Caki2 (cell line): ENCODE measurements around the gene SLC4A11. TPM values are rescaled to one million over a fixed set of nuclear protein-coding genes. Genes with fewer than 3 reads are reported as not detected.

Source experiments
- DNase-seq: peaks from one replicate; pipeline ENCODE4 v3.0.0-alpha.2; 2015; ENCODE audit warnings: low read depth
- in situ Hi-C: cut with HindIII; loops from 2 replicates; pipeline ENCODE4 v1.10.0; 2016; ENCODE audit warnings: low sequenced_read_pairs, low pct_unique_long_range_greater_than_20kb, mixed read lengths
- total RNA-seq: library from RNA; depleted of rRNA; stranded (reverse); fragments of >200 nt; shearing (Covaris generic); gene quantifications from 2 replicates; pipeline ENCODE4 v1.2.3, GENCODE V29; 2014; ENCODE audit warnings: low replicate concordance

The SLC4A11 gene
- total RNA-seq, 1 experiment from 2014 or later, result 0.17 TPM

DNA sequence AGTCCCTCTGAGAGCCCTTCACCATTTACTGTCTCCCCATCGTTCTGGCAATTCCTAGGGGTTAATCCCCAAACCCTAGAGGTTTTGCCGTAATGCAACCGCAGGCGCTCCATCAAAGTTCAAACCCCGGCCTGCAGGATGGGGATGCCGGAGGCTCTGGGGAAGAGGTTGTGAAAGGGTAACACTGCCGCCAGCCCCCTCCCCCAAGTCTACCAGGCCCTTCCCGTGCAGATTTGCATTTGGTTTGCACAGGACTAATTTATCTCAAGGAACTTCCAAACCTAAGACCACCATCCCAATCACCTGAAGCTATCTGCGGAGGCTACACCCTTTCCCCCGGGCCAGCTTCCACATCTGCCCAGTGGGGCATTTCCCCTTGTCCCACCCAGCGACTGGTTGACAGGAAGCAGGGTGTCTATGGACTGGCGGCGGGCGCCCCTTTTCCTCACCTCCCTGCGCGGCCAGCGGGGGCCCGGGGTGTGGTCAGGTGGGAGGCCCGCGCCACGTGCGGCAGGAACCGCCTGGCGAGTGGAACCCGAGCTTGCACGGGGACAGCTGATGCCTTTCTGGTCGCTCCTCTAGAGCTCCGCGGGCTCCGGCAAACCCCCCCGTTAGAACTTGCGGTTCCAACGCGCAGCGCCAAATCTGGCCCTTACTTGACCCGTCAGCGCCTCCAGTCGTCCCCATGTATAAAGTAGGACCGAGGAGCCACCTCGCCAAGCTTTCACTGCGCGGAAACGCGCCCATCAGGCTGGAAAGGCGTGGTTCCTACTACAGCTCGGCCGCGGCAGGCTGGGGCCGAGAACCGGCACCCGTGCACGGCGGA, 9.4 kb upstream of the SLC4A11 start:
- DNase-seq, result no peak
- in situ Hi-C loops, result no loop called here

DNA sequence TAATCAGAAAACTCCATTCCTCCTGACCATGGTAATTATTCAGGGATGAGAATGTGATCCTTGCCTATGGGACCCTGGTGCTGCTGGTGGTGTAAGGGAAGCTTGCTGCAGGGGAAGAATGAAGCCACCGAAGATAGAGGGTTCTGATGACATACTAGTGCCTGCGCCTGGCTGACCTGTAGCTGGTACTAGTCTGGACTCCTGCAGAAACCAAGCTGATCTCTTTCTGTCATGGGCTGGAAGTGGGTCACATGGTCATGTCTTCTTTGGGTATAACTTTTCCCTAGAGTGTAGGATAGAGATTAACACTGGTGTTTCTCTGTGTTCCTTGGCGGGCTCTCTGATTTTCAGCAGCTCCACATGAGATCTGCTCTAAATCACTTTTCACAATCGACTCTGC, 8.6 kb upstream of the SLC4A11 start:
- DNase-seq, result no peak
- in situ Hi-C loops, result no loop called here

DNA sequence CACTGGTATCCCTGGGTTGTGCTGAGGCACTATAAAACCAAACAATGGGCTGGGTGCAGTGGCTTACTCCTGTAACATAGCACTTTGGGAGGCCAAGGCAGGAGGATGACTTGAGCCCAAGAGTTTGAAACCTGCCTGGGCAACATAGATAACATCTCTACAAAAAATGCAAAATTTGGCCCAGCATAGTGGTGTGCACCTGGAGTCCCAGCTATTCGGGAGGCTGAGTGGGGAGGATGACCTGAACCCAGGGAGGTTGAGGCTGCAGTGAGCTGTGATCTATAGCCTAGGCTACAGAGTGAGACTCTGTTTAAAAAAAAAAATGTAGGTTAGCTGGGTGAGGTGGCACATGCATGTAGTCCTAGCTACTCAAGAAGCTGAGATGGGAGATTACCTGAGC, 7.7 kb upstream of the SLC4A11 start:
- no peak for DNase-seq
- in situ Hi-C loops, result no loop called here

DNA sequence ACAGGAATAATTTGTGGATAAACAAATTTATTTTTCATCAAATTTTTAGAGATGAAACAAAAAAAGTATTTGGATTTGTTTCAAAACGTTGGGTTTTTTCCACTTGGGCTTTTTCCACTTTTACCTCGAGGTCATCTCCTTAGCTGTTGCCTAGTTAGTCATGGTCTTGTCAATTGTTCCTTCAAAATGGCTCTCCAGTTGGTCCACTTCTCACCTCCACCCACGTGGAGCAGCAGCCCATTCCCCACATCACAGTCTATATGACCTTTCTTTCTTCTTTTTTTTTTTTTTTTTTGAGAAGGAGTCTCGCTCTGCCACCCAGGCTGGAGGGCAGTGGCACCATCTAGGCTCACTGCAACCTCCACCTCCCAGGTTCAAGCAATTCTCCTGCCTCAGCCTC, 6.7 kb upstream of the SLC4A11 start:
- in situ Hi-C loops, result no loop called here
- DNase-seq, result no peak

DNA sequence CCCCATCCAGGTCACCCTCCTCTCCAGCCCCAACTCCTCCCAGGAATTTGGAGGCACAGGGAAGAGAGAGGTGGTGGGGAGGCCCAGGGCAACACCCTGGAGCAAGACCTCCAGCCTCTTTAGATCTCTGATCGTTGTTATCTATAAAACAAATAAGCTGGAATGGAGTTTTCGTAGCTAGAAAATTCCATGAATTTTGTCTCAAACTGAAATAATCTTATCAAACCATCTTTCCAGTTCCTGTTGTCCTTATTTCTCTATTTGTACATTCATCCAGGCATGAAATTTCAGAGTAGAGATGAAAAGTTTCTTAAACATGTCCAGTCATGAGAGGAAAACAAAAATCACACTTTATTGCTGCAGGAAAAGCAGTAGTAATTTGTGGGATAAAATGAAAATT, 6.2 kb upstream of the SLC4A11 start:
- in situ Hi-C loops, result no loop called here
- no peak for DNase-seq

DNA sequence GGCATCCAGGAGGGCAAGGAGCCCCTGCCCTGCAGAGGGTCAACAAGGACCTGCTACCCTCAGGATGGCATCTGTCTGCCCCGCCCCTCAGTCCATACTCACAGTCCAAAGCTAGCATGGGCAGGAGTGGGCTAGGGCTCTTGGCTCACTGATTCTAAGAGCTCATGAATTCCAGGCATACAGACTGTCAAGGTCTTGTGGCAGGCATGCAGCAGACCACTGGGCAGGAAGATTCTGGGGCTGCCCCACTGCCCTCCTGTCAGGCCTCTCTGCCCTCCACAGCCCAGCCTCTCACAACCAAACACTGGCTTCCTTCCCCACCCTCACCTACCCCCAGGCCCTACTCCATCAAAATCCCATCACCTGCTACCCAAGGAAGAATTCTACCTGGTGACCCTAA, 5.6 kb upstream of the SLC4A11 start:
- DNase-seq, result no peak
- in situ Hi-C loops, result no loop called here

DNA sequence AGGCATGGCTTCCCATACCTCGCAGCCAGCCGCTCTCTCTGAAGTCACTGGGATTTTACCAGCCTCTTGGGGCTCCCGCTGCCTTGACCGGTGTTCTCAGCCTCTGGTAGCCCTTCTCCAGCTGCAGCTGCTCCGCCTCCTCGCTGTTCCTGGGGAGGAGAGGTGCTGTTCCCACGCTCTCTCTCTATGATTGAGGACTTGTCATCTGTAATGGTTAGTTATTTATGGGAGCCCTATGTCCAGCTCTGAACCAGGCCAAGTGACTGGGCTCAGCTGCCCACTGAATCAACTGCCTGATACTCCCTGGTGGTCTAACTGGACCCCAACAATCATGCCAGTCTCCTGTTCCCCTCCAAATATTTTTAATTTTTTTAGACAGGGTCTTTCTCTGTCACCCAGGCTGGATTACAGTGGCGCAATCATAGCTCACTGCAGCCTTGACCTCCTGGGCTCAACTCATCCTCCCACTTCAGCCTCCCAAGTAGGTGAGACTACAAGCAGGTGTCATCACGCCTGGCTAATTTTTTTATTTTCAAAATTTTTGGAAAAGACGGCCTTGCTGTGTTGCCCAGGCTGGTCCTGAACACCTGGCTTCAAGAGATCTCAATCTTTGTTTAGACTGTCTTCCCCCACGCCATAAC, 4.8 kb upstream of the SLC4A11 start:
- in situ Hi-C loops, result no loop called here
- no peak for DNase-seq

DNA sequence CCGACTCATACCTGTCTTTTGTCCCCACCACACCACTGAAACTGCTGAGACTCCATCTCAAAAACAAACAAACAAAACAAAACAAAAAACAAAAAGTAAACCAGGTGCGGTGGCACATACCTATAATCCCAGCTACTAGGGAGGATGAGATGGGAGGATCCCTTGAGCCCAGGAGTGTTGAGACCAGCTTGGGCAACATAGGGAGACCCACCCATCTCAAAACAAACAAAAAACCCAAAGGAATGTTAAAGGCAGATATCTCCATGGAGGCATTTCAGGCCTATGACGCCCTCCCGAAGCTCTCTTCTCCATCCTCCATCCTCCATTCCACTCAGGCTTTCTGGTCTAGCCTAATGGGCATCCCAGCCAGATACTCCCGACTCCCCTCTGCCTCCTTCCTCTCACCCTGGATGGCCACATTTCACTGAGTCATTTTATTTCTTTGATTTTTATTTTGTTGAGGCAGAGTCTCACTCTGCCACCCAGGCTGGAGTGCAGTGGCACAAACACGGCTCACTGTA, 3.2 kb upstream of the SLC4A11 start:
- DNase-seq, result no peak
- in situ Hi-C loops, result no loop called here

DNA sequence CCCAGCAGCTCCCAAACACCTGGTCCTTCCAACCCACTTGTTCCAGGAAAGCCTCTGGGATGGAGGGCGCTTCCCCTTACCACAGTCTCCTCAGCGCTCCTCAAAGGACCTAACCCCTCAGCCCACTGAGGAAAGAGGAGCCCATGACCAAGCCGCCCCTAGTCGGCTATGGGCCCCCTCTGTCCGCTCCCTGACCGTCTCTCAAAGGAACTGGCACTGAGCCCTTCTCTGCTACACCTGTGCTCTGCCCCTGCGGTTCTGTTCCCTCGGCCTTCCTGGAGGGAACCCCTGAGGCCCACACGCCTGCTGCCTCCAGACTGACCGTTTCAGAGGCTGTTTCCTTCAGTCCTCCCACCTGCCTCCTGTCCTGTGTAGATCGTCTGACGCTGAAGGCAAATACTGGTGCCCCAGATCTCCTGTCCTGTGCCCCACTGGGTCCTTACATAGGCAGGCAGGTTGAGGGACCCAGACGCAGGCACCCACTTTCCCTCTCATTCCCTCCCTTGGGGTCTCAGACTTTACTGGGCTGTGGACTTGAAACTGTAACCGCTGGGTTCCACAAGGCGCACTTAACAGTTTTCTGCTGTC, 1.9 kb upstream of the SLC4A11 start:
- in situ Hi-C loops, result no loop called here
- DNase-seq, result no peak

DNA sequence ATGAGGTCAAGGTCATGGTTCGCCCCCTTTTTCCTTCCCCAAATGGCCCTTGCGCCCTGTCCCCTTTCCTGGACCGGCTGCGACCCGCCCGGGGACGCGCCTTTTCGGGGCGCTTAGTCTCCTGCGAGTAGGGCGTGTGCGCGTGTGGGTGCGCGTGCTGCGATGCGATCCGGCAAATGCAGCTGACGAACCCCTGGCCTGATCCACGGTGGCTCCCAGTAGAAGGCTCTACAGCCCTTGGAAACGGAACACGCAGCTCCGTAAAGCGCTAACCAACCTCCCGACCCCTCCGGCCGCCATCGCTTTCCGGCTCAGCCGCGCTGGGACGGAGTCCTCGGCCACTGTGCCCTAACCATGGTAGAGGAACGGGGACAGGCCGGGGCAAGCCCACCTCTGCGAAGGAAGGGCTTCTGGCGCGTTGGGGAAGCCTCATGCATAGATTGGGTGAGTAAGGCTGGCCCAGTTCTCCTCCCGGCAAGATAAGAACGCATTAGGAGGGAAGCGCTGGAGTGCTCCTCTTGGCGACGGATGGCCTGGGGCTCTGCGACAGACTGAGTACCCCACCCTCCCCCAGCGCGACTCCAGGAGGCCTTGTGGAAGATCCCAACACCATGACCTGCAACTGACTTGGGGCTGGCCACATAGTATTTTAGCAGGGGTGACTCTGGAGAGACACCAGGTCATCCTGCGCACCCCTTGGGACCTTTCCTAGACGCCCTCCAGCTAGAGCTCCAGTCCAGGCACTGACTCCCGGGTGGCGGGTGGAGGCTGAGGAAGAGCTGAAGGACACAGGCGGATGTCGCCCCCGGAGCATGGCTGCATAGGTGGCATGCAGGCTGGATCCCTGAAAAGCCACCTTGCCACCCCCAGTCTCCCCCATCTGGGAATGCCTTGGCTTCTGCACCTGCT, 1.1 kb upstream of the SLC4A11 start:
- no peak for DNase-seq
- in situ Hi-C loops, result no loop called here

DNA sequence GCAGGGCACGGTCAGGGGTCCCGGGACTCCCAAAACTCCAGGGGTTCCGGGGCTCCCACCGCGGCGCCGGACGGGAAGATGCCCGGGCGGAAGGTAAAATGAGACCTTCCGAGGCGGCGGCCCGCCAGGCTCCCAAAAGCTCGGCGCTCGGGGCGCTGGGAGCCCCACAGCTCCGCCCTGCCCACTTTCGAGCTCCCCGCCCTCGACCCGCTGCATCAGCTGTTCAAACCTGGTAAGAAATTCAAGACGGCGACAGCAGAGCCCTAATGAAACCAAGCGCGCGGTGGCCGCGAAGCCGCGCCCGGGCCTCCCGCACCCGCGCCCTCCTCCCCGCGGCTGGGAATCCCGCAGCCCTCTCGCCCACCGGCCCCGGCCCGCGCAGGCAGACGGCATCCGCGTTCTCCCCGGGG, 369 bp downstream of the SLC4A11 start:
- in situ Hi-C loops, result no loop called here
- no peak for DNase-seq

DNA sequence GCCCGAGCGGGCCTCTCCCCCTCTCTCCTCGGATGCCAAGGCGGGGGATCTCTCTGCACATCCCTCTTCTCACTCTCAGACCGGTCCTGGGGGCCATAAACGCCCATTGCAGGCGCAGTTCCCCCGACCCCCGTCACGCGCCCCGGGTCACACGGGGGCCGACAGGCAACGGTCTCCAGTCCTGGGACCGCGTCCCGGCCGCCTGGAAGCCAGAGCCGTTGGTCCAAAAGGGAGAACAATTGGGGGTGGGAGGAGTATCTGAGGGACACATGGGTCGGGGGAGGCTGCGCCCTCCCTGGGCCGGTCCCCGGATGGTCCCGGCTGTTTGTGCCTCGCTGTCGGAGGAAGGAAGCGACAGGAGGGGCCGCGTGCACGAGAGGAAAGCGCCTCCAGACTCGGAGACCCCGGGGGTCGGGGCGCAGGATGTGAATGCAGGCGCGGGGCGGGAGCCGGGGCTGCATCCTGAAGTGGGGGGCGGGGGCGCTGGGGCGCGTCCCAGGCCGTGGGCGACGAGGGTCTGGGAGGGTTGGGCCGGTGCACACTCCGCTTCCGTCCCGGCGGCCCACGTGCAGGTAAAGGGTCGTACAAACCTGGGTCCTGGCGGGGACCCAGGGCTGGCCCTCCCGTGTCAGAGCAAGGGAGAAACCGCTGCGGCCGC, 903 bp downstream of the SLC4A11 start:
- no peak for DNase-seq
- in situ Hi-C loops, result no loop called here

DNA sequence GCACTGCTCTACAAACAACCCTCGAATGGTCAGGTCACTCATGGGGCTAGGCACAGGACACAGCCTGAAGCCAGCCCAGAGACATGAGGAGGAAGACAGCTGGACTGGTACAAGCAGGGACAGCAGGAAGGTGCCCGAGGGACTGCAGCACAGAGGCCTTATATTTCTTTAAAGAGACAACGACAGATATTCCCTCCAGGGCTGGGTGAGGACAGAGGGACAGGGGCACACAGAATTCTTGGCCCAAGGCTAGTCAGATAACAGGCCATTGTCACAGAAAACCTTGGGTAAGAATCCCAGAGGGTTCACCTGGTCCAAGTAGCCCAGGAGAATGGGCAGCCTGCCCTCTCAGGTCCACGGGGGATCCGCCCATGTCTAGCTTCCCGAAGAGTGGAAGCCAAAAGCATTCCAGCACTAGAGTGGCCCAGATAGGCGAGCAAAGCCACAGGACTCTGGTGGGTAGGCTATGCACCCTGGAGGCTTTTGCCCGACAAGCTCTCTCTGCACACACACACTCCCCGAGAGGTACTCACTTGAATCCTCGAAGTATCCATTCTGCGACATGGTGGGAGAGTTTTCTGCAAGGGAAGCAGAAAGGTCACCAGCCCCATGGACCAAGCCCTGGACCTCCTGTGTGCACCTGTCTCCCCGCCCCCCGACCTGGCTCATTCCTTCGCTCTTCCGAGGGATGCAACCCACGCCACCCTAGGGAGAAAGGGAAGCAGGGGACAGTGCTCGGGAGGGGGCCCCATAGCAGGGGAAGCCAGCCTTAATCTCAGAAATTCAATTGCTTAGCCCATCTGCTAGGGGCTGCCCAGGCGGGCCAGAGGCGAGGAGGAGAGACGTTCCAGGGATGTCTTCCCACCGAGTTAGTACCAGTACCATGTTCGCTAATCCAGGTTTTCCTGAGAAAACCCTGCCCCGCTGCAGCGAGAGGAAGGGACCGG, 1.7 kb downstream of the SLC4A11 start:
- in situ Hi-C loops, result no loop called here
- DNase-seq, result no peak

DNA sequence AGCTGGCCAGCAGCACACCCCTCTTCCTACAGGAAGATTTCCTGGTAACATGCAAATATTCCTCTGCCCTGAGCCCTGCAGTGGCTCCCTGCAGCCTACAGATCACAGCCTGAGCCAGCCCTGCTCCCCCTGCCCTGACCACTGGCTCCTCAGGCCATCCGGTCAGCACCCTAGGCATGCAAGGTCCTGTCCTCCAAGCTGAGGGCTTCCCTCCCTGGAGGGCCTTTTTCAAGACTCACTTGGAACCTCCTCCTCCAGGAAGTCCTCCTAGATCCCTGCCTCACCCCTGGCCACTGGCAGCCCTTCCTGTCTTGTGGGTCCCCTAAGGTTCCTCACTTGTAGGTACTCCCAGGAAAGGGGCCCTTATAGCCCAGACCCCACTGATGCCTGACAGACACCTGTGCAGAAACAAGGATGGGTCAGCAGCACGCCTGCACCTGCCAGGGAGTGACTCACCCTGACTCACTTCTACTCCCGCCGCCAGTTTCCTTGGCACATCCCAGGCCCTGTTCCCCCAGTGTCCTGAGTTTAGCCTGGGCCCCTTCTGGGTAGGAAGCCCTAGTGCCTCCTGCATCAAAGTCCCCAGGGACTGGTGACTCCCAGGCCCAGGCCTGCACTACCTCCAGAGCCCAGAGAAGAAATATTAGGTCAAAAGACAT, 3.2 kb downstream of the SLC4A11 start:
- in situ Hi-C loops, result no loop called here
- no peak for DNase-seq

DNA sequence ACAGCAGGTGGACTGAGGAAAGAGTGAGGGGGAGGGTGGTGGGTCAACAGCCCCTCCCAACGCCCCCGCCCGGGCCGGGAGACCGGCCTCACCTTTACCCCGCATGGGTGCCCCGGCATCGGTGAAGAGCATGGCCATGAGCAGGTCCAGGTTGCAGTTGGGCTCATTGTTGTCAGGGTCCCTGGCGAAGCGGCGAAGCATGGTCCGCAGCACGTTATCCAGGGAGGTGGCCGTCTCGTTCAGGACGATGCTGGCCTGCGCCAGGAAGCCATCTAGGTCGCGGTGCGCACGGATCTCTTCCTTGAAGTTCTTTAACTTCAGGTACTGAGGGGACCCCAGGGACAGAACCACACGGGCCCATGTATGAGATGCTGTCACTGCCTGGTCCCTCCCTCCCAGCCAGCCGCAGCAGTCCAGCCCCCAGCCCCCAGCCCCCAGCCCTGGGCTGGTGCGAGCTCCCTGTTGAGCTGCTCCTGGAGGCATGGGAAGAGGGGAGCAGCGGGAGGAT, 4.9 kb downstream of the SLC4A11 start:
- in situ Hi-C loops, result no loop called here
- no peak for DNase-seq
